ENCODE results near the gene LRRC32. TPM values are rescaled to one million over a fixed set of nuclear protein-coding genes. Genes with fewer than 3 reads are reported as not detected.

Gene LRRC32
- polyA plus RNA-seq, 1 donor from 2014 or later: not detected

DNA sequence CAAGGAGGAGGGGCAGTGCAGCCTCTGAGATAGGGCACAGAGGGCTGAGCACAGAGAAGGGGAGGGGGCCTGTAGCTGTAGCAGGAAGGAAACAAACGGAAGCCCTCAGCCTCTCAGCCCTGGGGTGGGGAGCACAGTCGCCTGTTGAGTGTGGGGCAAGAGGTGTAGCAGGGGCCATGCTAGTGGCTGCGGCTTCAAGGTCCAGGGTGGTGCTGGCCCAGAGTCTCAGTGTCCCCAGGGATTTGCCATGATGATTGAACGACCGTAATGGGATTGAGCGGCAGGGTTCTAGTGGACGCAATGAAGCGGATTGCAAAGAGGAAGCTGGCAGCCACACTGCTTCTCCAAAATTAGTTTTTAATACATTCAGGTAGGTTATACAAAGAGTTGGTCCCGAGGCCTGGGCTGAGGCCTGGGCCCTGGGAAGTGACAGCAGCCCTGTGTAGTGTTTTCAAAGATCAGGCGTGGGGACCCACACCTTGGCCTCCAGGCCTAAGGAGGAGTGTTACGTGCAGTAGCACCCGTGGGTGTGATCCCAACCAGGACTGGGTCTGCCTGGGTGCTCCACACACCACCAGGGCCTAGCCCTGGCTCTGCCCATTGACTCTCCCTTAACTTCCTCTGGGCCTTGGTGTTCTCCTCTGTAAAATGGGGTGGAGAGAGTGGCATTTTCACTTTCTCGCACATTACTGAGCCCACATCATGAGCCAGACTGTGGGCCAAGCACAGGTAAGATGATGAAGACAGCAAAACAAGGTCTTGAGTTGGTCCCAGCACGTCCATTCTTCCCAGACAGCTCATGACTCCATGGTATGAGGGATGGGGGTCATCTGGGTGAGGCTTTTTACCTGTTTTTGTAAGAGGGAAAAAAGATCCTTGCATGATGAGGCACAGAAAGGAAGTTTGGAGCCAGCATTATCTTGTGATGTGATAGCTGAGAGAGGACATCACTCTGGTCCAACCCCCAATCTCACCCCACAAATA lies 13.1 kb downstream of the LRRC32 start:
- Histone ChIP-seq H3K27me3 (ENCODE audit: insufficient read depth, low read depth, low read length) (no peaks in the 10 kb centered on the region), H3K4me3 (ENCODE audit: low read length) (no peak overlapping the region), H3K9me3 (ENCODE audit: low read length) (no peaks in the 10 kb centered on the region), H3K9ac (ENCODE audit: low read length) (no peak overlapping the region), H4K20me1 (ENCODE audit: insufficient read depth) (no peaks in the 10 kb centered on the region), H3K9me2 (ENCODE audit: insufficient read depth, low read length) (no peaks in the 10 kb centered on the region), H3K4me2 (ENCODE audit: low read length) (no peak overlapping the region), H2AFZ (ENCODE audit: low read depth, low read length) (no peak overlapping the region), H3K27ac (ENCODE audit: low read length) (no peak overlapping the region), H3F3A (ENCODE audit: insufficient read depth, low read length, poor library complexity, severe bottlenecking) (no peaks in the 10 kb centered on the region), H3K36me3 (ENCODE audit: insufficient read depth, low read length) (no peaks in the 10 kb centered on the region), H3K79me2 (replicated peaks; ENCODE audit: insufficient read depth, low read length) (no peaks in the 10 kb centered on the region)
- no peak for TF ChIP-seq EZH2 (IDR thresholded peaks at IDR 0.05; ENCODE audit: borderline replicate concordance, insufficient read depth, low read length, poor library complexity, severe bottlenecking)
- no peak for TF ChIP-seq TAF1 (IDR thresholded peaks at IDR 0.05; ENCODE audit: low read depth)
- TF ChIP-seq EP300 (conservative IDR thresholded peaks at IDR 0.05; ENCODE audit: poor library complexity, severe bottlenecking): no peak
- no peak for TF ChIP-seq CTCF (IDR thresholded peaks at IDR 0.05; ENCODE audit: poor library complexity, severe bottlenecking)
- no peak for TF ChIP-seq POLR2AphosphoS5 (IDR thresholded peaks at IDR 0.05)
- no peak for TF ChIP-seq SMC3 (conservative IDR thresholded peaks at IDR 0.05; ENCODE audit: poor library complexity)
- TF ChIP-seq, protein P1, sequence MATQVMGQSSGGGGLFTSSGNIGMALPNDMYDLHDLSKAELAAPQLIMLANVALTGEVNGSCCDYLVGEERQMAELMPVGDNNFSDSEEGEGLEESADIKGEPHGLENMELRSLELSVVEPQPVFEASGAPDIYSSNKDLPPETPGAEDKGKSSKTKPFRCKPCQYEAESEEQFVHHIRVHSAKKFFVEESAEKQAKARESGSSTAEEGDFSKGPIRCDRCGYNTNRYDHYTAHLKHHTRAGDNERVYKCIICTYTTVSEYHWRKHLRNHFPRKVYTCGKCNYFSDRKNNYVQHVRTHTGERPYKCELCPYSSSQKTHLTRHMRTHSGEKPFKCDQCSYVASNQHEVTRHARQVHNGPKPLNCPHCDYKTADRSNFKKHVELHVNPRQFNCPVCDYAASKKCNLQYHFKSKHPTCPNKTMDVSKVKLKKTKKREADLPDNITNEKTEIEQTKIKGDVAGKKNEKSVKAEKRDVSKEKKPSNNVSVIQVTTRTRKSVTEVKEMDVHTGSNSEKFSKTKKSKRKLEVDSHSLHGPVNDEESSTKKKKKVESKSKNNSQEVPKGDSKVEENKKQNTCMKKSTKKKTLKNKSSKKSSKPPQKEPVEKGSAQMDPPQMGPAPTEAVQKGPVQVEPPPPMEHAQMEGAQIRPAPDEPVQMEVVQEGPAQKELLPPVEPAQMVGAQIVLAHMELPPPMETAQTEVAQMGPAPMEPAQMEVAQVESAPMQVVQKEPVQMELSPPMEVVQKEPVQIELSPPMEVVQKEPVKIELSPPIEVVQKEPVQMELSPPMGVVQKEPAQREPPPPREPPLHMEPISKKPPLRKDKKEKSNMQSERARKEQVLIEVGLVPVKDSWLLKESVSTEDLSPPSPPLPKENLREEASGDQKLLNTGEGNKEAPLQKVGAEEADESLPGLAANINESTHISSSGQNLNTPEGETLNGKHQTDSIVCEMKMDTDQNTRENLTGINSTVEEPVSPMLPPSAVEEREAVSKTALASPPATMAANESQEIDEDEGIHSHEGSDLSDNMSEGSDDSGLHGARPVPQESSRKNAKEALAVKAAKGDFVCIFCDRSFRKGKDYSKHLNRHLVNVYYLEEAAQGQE (IDR thresholded peaks at IDR 0.05; ENCODE audit: borderline replicate concordance): no peak

DNA sequence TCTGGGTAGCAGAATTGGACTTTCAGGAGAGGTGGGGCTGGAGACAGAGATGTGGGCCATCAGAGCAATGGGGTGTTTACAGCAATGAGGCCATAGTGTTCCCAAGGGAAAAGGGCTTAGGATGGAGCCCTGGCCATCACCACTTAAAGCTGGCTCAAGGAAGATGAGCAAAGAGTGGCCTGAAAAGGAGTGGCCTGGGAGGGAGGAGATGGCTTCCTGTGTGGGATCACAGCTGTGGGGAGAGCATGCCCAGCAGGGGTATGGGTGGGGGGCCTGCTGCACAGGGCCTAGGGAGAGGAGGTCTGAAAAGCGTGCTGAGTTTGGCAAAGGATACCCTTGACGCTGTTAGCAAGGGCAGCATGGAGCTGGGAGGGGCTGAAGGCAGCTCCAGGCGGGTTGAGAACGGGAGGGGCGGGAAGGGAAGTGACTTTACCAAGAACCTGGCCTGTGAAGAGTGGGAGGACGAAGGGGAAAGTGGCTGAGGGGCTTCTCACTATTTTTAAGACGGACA lies 13.9 kb downstream of the LRRC32 start:
- TF ChIP-seq RAD21 (conservative IDR thresholded peaks at IDR 0.05): no peak
- no peak for TF ChIP-seq TAF1 (IDR thresholded peaks at IDR 0.05; ENCODE audit: low read depth)
- no peak for TF ChIP-seq SMC3 (conservative IDR thresholded peaks at IDR 0.05; ENCODE audit: poor library complexity)
- Histone ChIP-seq H3K9me2 (ENCODE audit: insufficient read depth, low read length) (no peaks in the 10 kb centered on the region), H3K27ac (ENCODE audit: low read length) (no peak overlapping the region), H3K4me2 (ENCODE audit: low read length) (no peak overlapping the region), H3K27me3 (ENCODE audit: insufficient read depth, low read depth, low read length) (no peaks in the 10 kb centered on the region), H3K36me3 (ENCODE audit: insufficient read depth, low read length) (no peaks in the 10 kb centered on the region), H3K9ac (ENCODE audit: low read length) (no peak overlapping the region), H3K9me3 (ENCODE audit: low read length) (no peaks in the 10 kb centered on the region), H2AFZ (ENCODE audit: low read depth, low read length) (no peak overlapping the region), H3F3A (ENCODE audit: insufficient read depth, low read length, poor library complexity, severe bottlenecking) (no peaks in the 10 kb centered on the region), H3K79me2 (replicated peaks; ENCODE audit: insufficient read depth, low read length) (no peaks in the 10 kb centered on the region), H3K4me3 (ENCODE audit: low read length) (no peak overlapping the region), H4K20me1 (ENCODE audit: insufficient read depth) (no peaks in the 10 kb centered on the region)

All from neural cell (in vitro differentiated cells).